Uterus (tissue), 2 donors: Measurements from ENCODE around the gene AP2M1.

ENCODE experiments used
- POLR2A ChIP-seq, 2 donors: fragments of 450-650 bp; IDR thresholded peaks; one replicate each; pipeline ENCODE4 v1.6.1; 2016; ENCODE audit warnings: antibody characterized with exemption in 2 of 2, mild to moderate bottlenecking in 1 of 2, moderate library complexity in 1 of 2
- TF ChIP-seq, protein P1 (sequence below), 4 experiments: fragments of 200-600 bp in 2 of 4; fragments of 450-650 bp in 2 of 4; sonication (generic) in 2 of 4; IDR thresholded peaks; one replicate each; pipeline ENCODE4 v1.5.1; 2016 to 2019; ENCODE audit warnings: antibody characterized with exemption in 4 of 4, mild to moderate bottlenecking in 2 of 4, moderate library complexity in 1 of 4

DNA sequence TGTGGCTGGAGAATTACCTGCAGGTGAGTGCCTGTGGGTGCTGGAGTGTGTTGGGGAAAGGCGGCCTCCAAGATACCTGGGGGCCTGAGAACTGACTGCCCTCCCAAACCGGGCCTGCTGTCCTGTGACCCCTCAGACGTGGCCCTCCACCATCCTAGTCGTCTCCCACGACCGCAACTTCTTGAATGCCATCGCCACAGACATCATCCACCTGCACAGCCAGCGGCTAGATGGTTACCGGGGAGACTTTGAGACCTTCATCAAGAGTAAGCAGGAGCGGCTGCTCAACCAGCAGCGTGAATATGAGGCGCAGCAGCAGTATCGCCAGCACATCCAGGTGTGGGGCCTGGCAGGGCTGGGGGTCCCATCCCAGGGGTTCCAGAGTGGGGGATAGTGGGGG, 14.8 kb downstream of the AP2M1 start:
- TF ChIP-seq POLR2A (IDR thresholded peaks at IDR 0.05) = no peak
- TF ChIP-seq, protein P1, sequence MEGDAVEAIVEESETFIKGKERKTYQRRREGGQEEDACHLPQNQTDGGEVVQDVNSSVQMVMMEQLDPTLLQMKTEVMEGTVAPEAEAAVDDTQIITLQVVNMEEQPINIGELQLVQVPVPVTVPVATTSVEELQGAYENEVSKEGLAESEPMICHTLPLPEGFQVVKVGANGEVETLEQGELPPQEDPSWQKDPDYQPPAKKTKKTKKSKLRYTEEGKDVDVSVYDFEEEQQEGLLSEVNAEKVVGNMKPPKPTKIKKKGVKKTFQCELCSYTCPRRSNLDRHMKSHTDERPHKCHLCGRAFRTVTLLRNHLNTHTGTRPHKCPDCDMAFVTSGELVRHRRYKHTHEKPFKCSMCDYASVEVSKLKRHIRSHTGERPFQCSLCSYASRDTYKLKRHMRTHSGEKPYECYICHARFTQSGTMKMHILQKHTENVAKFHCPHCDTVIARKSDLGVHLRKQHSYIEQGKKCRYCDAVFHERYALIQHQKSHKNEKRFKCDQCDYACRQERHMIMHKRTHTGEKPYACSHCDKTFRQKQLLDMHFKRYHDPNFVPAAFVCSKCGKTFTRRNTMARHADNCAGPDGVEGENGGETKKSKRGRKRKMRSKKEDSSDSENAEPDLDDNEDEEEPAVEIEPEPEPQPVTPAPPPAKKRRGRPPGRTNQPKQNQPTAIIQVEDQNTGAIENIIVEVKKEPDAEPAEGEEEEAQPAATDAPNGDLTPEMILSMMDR (IDR thresholded peaks at IDR 0.05) = no peak
